HEK293T (cell line): ENCODE data around the gene SLC25A33.

Experiments used
- ARNT ChIP-seq: fragments of 450-650 bp; IDR thresholded peaks from 2 replicates; pipeline ENCODE4 v1.6.1; 2017; ENCODE audit warnings: mild to moderate bottlenecking
- BHLHE40 ChIP-seq: fragments of 450-650 bp; IDR thresholded peaks from 2 replicates; pipeline ENCODE4 v1.6.1; 2016; ENCODE audit warnings: mild to moderate bottlenecking, moderate library complexity, borderline replicate concordance
- ELF4 ChIP-seq: fragments of 450-650 bp; IDR thresholded peaks from 2 replicates; pipeline ENCODE4 v1.6.1; 2017; ENCODE audit warnings: antibody characterized with exemption
- FOXK2 ChIP-seq: fragments of 450-650 bp; IDR thresholded peaks from 2 replicates; pipeline ENCODE4 v1.6.1; 2016; ENCODE audit warnings: mild to moderate bottlenecking
- FOXM1 ChIP-seq: fragments of 450-650 bp; IDR thresholded peaks from 2 replicates; pipeline ENCODE4 v1.6.1; 2017; ENCODE audit warnings: mild to moderate bottlenecking, borderline replicate concordance
- L3MBTL2 ChIP-seq: fragments of 450-650 bp; conservative IDR thresholded peaks from 2 replicates; pipeline ENCODE4 v1.6.1; 2016; ENCODE audit warnings: mild to moderate bottlenecking
- LEF1 ChIP-seq: fragments of 450-650 bp; IDR thresholded peaks from 2 replicates; pipeline ENCODE4 v1.6.1; 2017; ENCODE audit warnings: mild to moderate bottlenecking, borderline replicate concordance
- NFRKB ChIP-seq: fragments of 450-650 bp; IDR thresholded peaks from 2 replicates; pipeline ENCODE4 v1.6.1; 2016; ENCODE audit warnings: mild to moderate bottlenecking, moderate library complexity
- PKNOX1 ChIP-seq: fragments of 450-650 bp; IDR thresholded peaks from 2 replicates; pipeline ENCODE4 v1.6.1; 2016
- SP1 ChIP-seq: fragments of 450-650 bp; IDR thresholded peaks from 2 replicates; pipeline ENCODE4 v1.6.1; 2017
- TARDBP ChIP-seq: fragments of 450-650 bp; IDR thresholded peaks from 2 replicates; pipeline ENCODE4 v1.6.1; 2016

GRCh38 chr1:9599741-9600140 lies 60.5 kb downstream of the SLC25A33 start:
- TF ChIP-seq SP1 (no peak), NFRKB (no peak), LEF1 (no peak), L3MBTL2 (no peak), ELF4 (no peak), TARDBP (no peak), FOXK2 (no peak), PKNOX1 (no peak), BHLHE40 (no peak), ARNT (no peak), FOXM1 (no peak)
